ENCODE data around the gene MORF4L1.
"Not testable (repeated sequence)": the region's sequence is repeated elsewhere in the genome, so short reads cannot be mapped to it uniquely, and the experiment has no call there.

MORF4L1 gene

GRCh38 chr15:78923480-78924360 lies 51.0 kb downstream of the MORF4L1 start:
- in situ Hi-C loops (cut with MboI; ENCODE audit: low sequenced_read_pairs): loop anchor here (25.0 kb wide), 1 partner anchor 89 kb away; no protein-coding TSS in a partner anchor

GRCh38 chr15:78925076-78925624 lies 52.5 kb downstream of the MORF4L1 start:
- in situ Hi-C loops (cut with MboI; ENCODE audit: low sequenced_read_pairs): no loop called here

- in situ Hi-C loops (cut with MboI; ENCODE audit: low sequenced_read_pairs): no loop called here
Measured at GRCh38 chr15:78925956-78926743, 53.5 kb downstream of the MORF4L1 start.

- in situ Hi-C loops (cut with MboI; ENCODE audit: low sequenced_read_pairs): no loop called here
Measured at GRCh38 chr15:78927077-78927790, 54.5 kb downstream of the MORF4L1 start.

GRCh38 chr15:78928176-78928575 lies 55.5 kb downstream of the MORF4L1 start:
- in situ Hi-C loops (cut with MboI; ENCODE audit: low sequenced_read_pairs): not testable (repeated sequence)

GRCh38 chr15:78928616-78929093 lies 56.0 kb downstream of the MORF4L1 start:
- in situ Hi-C loops (cut with MboI; ENCODE audit: low sequenced_read_pairs): no loop called here

GRCh38 chr15:78929536-78930264 lies 57.0 kb downstream of the MORF4L1 start:
- in situ Hi-C loops (cut with MboI; ENCODE audit: low sequenced_read_pairs): no loop called here

- in situ Hi-C loops (cut with MboI; ENCODE audit: low sequenced_read_pairs): no loop called here
Measured at GRCh38 chr15:78930577-78931388, 58.1 kb downstream of the MORF4L1 start.

- in situ Hi-C loops (cut with MboI; ENCODE audit: low sequenced_read_pairs): no loop called here
Measured at GRCh38 chr15:78931439-78932257, 59.0 kb downstream of the MORF4L1 start.

GRCh38 chr15:78932258-78932808 lies 59.6 kb downstream of the MORF4L1 start:
- in situ Hi-C loops (cut with MboI; ENCODE audit: low sequenced_read_pairs): no loop called here

GRCh38 chr15:78933187-78933822 lies 60.6 kb downstream of the MORF4L1 start:
- in situ Hi-C loops (cut with MboI; ENCODE audit: low sequenced_read_pairs): no loop called here

- in situ Hi-C loops (cut with MboI; ENCODE audit: low sequenced_read_pairs): no loop called here
Measured at GRCh38 chr15:78933823-78934654, 61.3 kb downstream of the MORF4L1 start.

- in situ Hi-C loops (cut with MboI; ENCODE audit: low sequenced_read_pairs): no loop called here
Measured at GRCh38 chr15:78934655-78935023, 61.9 kb downstream of the MORF4L1 start.

- in situ Hi-C loops (cut with MboI; ENCODE audit: low sequenced_read_pairs): no loop called here
Measured at GRCh38 chr15:78937132-78937739, 64.5 kb downstream of the MORF4L1 start.

GRCh38 chr15:78938658-78939488 lies 66.2 kb downstream of the MORF4L1 start:
- in situ Hi-C loops (cut with MboI; ENCODE audit: low sequenced_read_pairs): no loop called here

- in situ Hi-C loops (cut with MboI; ENCODE audit: low sequenced_read_pairs): no loop called here
Measured at GRCh38 chr15:78942741-78943140, 70.1 kb downstream of the MORF4L1 start.

Measured in HL-60/S4 treated with retinoic acid at 250 ng/mL for 4 days and 3 days (cell line).